GM12878 (cell line): ENCODE measurements around the gene CYBC1. TPM values are rescaled to one million over a fixed set of nuclear protein-coding genes. Genes with fewer than 3 reads are reported as not detected.
A peak's percentile ranks its signal among the peaks of the same experiment; 100 is the strongest.

Source experiments
- ATAC-seq: fragments of 200-7000 bp; cut with Tn5 transposase; 3 replicates; pipeline ENCODE4 v1.9.1; 2020; ENCODE audit warnings: mild to moderate bottlenecking, moderate library complexity
- BruUV-seq: library from RNA; stranded (reverse); fragments of 400-500 nt; replicated peaks from 2 replicates; lab custom pipeline; 2021; lab: Mats Ljungman, UMichigan
- CTCF ChIA-PET: fragments of 300-600 bp; sonication (Branson Sonifier 250); formaldehyde crosslinking; extraction: SDS; loops from one replicate; lab custom pipeline; 2021; ENCODE audit warnings: inconsistent platforms; lab: Yijun Ruan, JAX
- POLR2A ChIA-PET: fragments of 350-600 bp; formaldehyde crosslinking; extraction: SDS; loops from one replicate; lab custom pipeline; 2021; ENCODE audit warnings: inconsistent platforms; lab: Charles Lee
- RAD21 ChIA-PET: fragments of 300-600 bp; sonication (Branson Sonifier 250); formaldehyde crosslinking; loops from one replicate; lab custom pipeline; 2023; ENCODE audit warnings: antibody characterized with exemption; ENCODE audit not compliant: unreplicated experiment; lab: Charles Lee
- SMC1A ChIA-PET: fragments of 300-600 bp; sonication (Branson Sonifier 250); formaldehyde crosslinking; loops from one replicate; lab custom pipeline; 2023; ENCODE audit not compliant: unreplicated experiment, uncharacterized antibody; lab: Charles Lee
- DNase-seq: peaks from one replicate; pipeline ENCODE4 v3.0.0-alpha.2; 2011; ENCODE audit warnings: low read depth, low spot score
- FAIRE-seq: peaks from 3 replicates; lab custom pipeline; 2011; peaks lifted over from hg19 to GRCh38; lab: Jason Lieb, UNC
- H2AFZ ChIP-seq: 2 replicates; pipeline ENCODE4 v1.6.0; 2011; ENCODE audit warnings: low read depth, low read length, control low read depth; ENCODE audit not compliant: control insufficient read depth
- H3K27ac ChIP-seq: 2 replicates; pipeline ENCODE4 v1.5.1; 2011; ENCODE audit warnings: control low read depth; ENCODE audit not compliant: control insufficient read depth, insufficient read depth
- H3K27me3 ChIP-seq, 2 experiments: replicated peaks in 1 of 2; 2 replicates each; pipeline versions ENCODE4 v1.6.0 to v1.6.1; 2011; ENCODE audit warnings: low read length in 1 of 2; ENCODE audit not compliant: control insufficient read depth in 2 of 2, insufficient read depth in 2 of 2
- H3K36me3 ChIP-seq, 2 experiments: 2 replicates each; pipeline ENCODE4 v1.5.1; 2011; ENCODE audit warnings: low read length in 1 of 2; ENCODE audit not compliant: control insufficient read depth in 2 of 2, insufficient read depth in 2 of 2
- H3K4me1 ChIP-seq: 2 replicates; pipeline ENCODE4 v1.6.1; 2011; ENCODE audit warnings: mild to moderate bottlenecking, low read length, moderate library complexity, mixed read lengths; ENCODE audit not compliant: control insufficient read depth, insufficient read depth
- H3K4me2 ChIP-seq: 2 replicates; pipeline ENCODE4 v1.6.0; 2011; ENCODE audit warnings: control low read depth; ENCODE audit not compliant: control insufficient read depth, insufficient read depth
- H3K4me3 ChIP-seq: fragments of 200-600 bp; sonication (generic); 2 replicates; pipeline ENCODE4 v1.5.1; 2016
- H3K79me2 ChIP-seq: 2 replicates; pipeline ENCODE4 v1.6.0; 2011; ENCODE audit warnings: low read length; ENCODE audit not compliant: control insufficient read depth, insufficient read depth
- H3K9ac ChIP-seq: 2 replicates; pipeline ENCODE4 v1.8.0; 2011; ENCODE audit warnings: low read length, control low read depth, mixed read lengths; ENCODE audit not compliant: control insufficient read depth, insufficient read depth
- H3K9me3 ChIP-seq: replicated peaks from 3 replicates; pipeline ENCODE4 v1.5.1; 2011; ENCODE audit warnings: mild to moderate bottlenecking, low read length; ENCODE audit not compliant: control insufficient read depth, insufficient read depth
- H4K20me1 ChIP-seq: 2 replicates; pipeline ENCODE4 v1.6.0; 2011; ENCODE audit not compliant: control insufficient read depth, insufficient read depth
- JUND ChIP-seq: IDR thresholded peaks from 2 replicates; pipeline ENCODE4 v1.6.1; 2012; ENCODE audit warnings: low read depth, mild to moderate bottlenecking, low read length, improper control_type of control experiment, moderate library complexity
- MEF2B ChIP-seq: fragments of 450-650 bp; IDR thresholded peaks from 2 replicates; pipeline ENCODE4 v1.6.1; 2018; ENCODE audit warnings: mild to moderate bottlenecking, moderate library complexity; ENCODE audit not compliant: partially characterized antibody, poor library complexity, severe bottlenecking
- MYC ChIP-seq: IDR thresholded peaks from 2 replicates; pipeline ENCODE4 v1.6.1; 2011; ENCODE audit warnings: mild to moderate bottlenecking, low read length, moderate library complexity, inconsistent platforms; ENCODE audit not compliant: insufficient read depth, insufficient replicate concordance, insufficient read length, severe bottlenecking
- PAX8 ChIP-seq: fragments of 450-650 bp; IDR thresholded peaks from 2 replicates; pipeline ENCODE4 v1.6.1; 2017; ENCODE audit warnings: mild to moderate bottlenecking, moderate library complexity
- POLR2A ChIP-seq: IDR thresholded peaks from 2 replicates; pipeline ENCODE4 v1.6.1; 2011; ENCODE audit warnings: low read depth, mild to moderate bottlenecking, low read length
- RUNX3 ChIP-seq: IDR thresholded peaks from 2 replicates; pipeline ENCODE4 v1.6.1; 2012; ENCODE audit warnings: low read length, inconsistent platforms
- ZNF207 ChIP-seq: fragments of 450-650 bp; IDR thresholded peaks from 2 replicates; pipeline ENCODE4 v1.6.1; 2014; ENCODE audit warnings: antibody characterized with exemption, mild to moderate bottlenecking, borderline replicate concordance
- ZZZ3 ChIP-seq: IDR thresholded peaks from 2 replicates; pipeline ENCODE4 v1.6.1; 2011; ENCODE audit warnings: low read depth; ENCODE audit not compliant: control insufficient read depth, insufficient read length
- WGBS: methylation state at CpG from one replicate; pipeline ENCODE4 v1.1.6; 2016; ENCODE audit warnings: low lambda C conversion rate; ENCODE audit not compliant: insufficient replicate concordance, insufficient coverage; ENCODE audit errors: missing lambda C conversion rate; 5-methylcytosine and 5-hydroxymethylcytosine counted together
- in situ Hi-C: fragments of 300-500 bp; cut with MboI; formaldehyde crosslinking; loops from 9 replicates; pipeline ENCODE4 v1.14.3; 2018; ENCODE audit warnings: mixed read lengths
- intact Hi-C: fragments of 100-400 bp; cut with micrococcal nuclease; formaldehyde crosslinking; loops from one replicate; pipeline ENCODE4 v1.14.2; 2022; ENCODE audit not compliant: unreplicated experiment
- polyA plus RNA-seq, 11 experiments: library from polyadenylated mRNA; depleted of rRNA in 4 of 11; unstranded in 6 of 11; stranded (reverse) in 5 of 11; fragments of >200 nt; fragmentation: Nextera tagmentation in 4 of 11; fragmentation: Illumina TruSeq in 1 of 11; extraction: Ambion mirVana in 4 of 11; extraction: Trizol in 1 of 11; gene quantifications; 1 replicate in 1 of 11; 2 replicates in 10 of 11; pipeline versions ENCODE4 v1.2.1 to v1.2.3, GENCODE V29; 2011 to 2016; ENCODE audit warnings: inconsistent platforms in 2 of 11, missing spikeins in 2 of 11, low read depth in 1 of 11
- total RNA-seq, 4 experiments: library from RNA; depleted of rRNA in 3 of 4; stranded (reverse); fragments of >200 nt in 3 of 4; fragmentation: Illumina TruSeq in 1 of 4; extraction: Trizol in 1 of 4; gene quantifications; 2 replicates each; pipeline versions ENCODE4 v1.2.1 to v1.2.3, GENCODE V29; 2013 to 2021

The CYBC1 gene
- total and polyA plus RNA-seq, 10 of the 15 experiments (the other 5 are each of a cell fraction or from before 2014, with no cell fraction given): 4.2 to 162 (median 133) TPM

DNA sequence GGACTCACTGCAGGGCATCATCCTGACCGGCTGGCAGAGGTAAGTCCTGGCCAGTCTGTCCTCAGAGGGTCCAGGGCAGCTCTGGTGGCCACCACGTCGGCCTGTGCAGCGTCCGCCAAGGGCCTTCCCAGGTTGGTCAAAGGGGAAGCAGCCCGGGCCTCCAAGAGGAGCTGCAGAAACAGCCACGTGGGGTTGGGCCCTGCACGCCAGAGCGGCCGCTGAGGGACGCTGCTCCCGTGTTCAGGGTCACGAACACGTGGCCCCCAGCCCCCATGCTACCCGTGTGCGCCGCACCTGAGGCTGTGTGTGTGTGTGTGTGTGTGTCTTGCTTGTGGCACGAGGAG is 13.3 kb downstream of the CYBC1 start:
- no TSS peak for BruUV-seq
- FAIRE-seq (no peak), DNase-seq (no peak), ATAC-seq (no peak)
- intact Hi-C loops: no loop called here
- TF ChIP-seq ZZZ3: no peak
- no peaks in the 10 kb centered on the region for H3K79me2 ChIP-seq
- no peaks in the 10 kb centered on the region for H4K20me1 ChIP-seq
- in situ Hi-C loops: no loop called here
- POLR2A ChIA-PET: no interaction called here
- H2AFZ ChIP-seq: no peak overlapping the region
- no peak overlapping the region for H3K9ac ChIP-seq
- no peaks in the 10 kb centered on the region for H3K27me3 ChIP-seq
- RAD21 ChIA-PET: no interaction called here
- WGBS: 89% methylated on average over 18 of the region's 18 CpGs
- no peak overlapping the region for H3K27ac ChIP-seq
- SMC1A ChIA-PET: no interaction called here
- H3K4me3 ChIP-seq: no peak overlapping the region
- H3K4me1 ChIP-seq: peaks cover 18% of the 10 kb centered on the region
- H3K36me3 ChIP-seq: peaks cover 0 to 5% of the 10 kb centered on the region in 2 experiments; a peak in 3 of 4 replicates
- H3K4me2 ChIP-seq: no peak overlapping the region
- CTCF ChIA-PET: interaction anchor here (1.8 kb wide), 1 partner anchor 13 kb away, joined by 5 read pairs; no protein-coding TSS in a partner anchor
- no peaks in the 10 kb centered on the region for H3K9me3 ChIP-seq

DNA sequence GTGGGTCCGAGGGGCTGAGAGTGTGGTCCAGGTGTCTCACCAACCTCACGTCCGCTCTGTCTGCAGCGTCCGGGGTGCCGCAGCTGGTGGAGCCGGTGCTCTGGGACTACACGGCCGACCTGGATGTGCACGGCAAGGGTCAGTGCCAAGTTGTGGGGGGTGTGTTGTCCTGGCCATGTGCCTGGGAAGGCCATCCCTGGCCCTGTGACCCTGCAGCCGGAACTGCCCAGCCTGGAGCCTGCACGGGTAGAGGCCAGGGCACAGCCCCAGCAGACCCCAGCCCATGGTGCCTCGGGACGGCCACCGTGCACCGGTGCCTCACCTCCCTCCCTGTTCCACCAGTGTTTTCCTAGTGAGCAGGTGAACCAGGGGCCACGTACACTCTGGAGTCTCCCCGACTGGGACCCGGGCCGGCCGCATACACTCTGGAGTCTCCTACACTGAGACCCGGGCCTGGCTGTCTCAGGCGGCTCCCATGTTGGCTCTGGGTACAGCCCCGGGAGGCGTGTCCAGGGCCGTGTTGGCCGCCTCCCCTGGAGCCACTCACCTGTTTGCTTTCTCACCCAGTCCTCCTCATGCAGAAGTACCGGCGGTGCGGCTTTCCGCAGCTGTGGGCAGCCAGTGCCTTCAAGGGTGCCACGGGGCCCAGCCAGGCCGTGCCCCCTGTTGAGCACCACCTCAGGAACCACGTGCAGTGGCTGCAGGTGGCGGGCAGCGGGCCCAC is 13.8 kb downstream of the CYBC1 start:
- in situ Hi-C loops: no loop called here
- Histone ChIP-seq H3K27ac (no peak overlapping the region), H3K9ac (no peak overlapping the region), H3K9me3 (no peaks in the 10 kb centered on the region), H3K4me1 (peaks cover 14% of the 10 kb centered on the region), H4K20me1 (no peaks in the 10 kb centered on the region), H3K4me2 (no peak overlapping the region), H3K4me3 (no peak overlapping the region), H3K27me3 (no peaks in the 10 kb centered on the region), H2AFZ (no peak overlapping the region), H3K36me3 (no peaks in the 10 kb centered on the region; a peak in 1 of 4 replicates), H3K79me2 (no peaks in the 10 kb centered on the region)
- 91% methylated on average over 35 of the region's 36 CpGs for WGBS
- SMC1A ChIA-PET: no interaction called here
- FAIRE-seq (no peak), DNase-seq (no peak), ATAC-seq (no peak)
- CTCF ChIA-PET: interaction anchor here (1.3 to 1.8 kb wide), 2 partner anchors 12 kb away, joined by 4 to 5 read pairs; no protein-coding TSS in a partner anchor
- RAD21 ChIA-PET: no interaction called here
- POLR2A ChIA-PET: no interaction called here
- TF ChIP-seq JUND (no peak), POLR2A (peak; percentile 26; the same call in 1 of the 2 replicates), RUNX3 (no peak), MYC (no peak), MEF2B (no peak), PAX8 (no peak), ZNF207 (no peak)
- intact Hi-C loops: no loop called here
- no TSS peak for BruUV-seq
